TTC549 (cell line): ENCODE results near the gene GFY.
"Not testable (repeated sequence)": the region's sequence is repeated elsewhere in the genome, so short reads cannot be mapped to it uniquely, and the experiment has no call there.

Experiments
- FAIRE-seq: peaks from 2 replicates; lab custom pipeline; 2012; peaks lifted over from hg19 to GRCh38; lab: Jason Lieb, UNC

Gene GFY

DNA sequence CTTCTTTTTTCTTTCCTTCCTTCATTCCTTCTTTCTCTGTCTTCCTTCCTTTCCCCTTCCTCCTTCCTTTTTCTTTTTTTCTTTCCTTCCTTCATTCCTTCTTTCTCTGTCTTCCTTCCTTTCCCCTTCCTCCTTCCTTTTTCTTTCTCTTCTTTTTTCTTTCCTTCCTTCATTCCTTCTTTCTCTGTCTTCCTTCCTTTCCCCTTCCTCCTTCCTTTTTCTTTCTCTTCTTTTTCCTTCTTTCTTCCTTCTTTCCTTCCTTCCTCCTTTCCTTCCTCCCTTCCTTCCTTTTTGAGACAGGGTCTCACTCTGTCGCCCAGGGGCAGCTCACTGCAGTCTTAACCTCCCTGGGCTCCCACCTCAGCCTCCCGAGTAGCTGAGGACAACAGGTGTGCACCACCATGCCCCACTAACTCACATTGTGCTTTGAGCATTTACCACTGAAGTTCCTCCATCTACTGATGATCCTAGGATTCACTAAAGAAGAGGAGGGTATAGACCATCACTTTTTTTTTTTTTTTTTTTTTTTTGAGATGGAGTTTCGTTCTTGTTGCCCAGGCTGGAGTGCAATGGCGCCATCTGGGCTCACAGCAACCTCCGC lies 19.0 kb downstream of the GFY start:
- not testable (repeated sequence) for FAIRE-seq

- FAIRE-seq, result no peak
Observed at GRCh38 chr19:49445997-49446396, 20.8 kb downstream of the GFY start.

DNA sequence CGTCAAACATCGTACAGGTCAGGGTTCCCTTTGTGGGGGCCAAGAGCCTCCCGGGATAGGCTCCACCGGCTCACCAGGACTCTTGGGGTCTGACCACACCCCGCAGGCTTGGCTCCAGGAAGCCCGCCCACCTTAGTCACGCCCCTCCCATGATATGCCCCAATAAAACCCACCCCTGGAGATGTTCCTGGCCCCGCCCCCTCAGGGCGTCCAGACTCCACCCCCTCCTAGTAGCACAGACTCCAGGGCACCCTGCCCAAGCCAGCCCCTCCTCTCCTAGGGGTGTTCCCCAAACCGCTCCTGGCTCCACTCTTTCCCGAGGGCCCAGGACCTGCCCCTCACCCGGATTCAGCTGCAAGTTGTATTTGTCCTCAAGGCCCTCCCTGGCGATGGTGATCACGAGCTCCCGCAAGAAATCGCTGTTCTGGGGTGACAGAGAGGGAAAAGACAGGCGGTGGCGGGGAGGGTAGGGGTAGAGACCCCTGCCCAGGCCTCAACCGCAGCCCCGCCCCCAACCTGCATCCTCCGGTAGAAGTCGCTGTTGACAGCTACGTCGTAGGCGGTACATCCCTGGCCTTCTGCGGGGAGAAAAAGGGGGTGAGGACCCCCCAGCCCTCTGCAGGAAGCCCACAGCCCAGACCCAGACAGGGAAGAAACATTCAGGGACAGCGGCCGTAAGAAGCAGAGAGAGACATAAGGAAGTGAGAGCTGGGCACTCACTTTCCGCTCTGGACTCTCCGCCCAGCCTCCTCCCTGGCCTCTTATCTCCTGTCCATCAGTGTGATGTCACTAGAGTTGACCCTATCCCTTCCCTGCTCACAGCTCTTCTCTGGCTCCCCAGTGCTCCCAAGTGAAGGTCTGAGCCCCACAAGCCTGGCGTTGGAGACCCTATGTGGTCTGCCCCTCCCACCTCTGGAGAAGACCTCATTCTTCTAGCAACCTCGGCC lies 22.6 kb downstream of the GFY start:
- no peak for FAIRE-seq

- FAIRE-seq, result no peak
Observed at GRCh38 chr19:49448432-49448786, 23.2 kb downstream of the GFY start.

GRCh38 chr19:49450405-49450804 lies 25.2 kb downstream of the GFY start:
- FAIRE-seq, result no peak

DNA sequence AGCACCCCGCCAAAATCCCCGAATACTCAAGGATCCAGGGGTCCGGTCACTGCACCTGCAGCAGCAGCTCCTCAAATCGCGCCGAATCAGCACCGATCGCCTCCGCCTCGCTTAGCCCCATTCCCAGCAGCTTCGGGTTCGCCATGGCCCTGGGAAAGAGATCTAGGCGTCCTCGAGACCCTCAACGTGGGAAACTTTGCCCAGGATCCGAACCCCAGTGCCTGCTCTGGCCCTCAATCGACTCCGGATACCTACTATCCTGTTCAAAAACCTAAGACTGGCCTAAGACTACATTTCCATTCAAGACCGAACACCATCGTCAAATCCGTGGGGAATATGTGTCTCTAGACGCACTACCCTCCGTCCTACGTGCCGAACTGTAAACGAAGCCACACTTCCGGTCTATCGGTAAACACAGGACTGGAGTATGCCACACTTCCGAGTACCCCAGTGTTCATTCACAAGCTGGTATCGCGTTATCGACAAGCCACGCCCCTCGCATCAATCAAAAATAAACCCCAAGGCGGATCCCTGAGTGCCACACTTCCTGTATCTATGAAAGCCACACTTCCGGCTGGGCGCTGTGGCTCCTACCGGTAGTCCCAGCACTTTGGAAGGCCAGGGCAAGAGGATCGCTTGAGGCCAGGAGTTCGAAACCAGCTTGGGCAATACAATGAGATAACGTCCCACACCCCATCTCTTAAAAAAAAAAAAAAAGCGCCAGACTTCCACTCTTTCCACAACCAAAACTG lies 26.4 kb downstream of the GFY start, which contains the start of gene PIH1D1:
Gene PIH1D1 (minus strand): TSS at position 385 of the 752 bp plus-strand sequence. CDS start 240 bp downstream, at position 145.
- peak; percentile 93 for FAIRE-seq

DNA sequence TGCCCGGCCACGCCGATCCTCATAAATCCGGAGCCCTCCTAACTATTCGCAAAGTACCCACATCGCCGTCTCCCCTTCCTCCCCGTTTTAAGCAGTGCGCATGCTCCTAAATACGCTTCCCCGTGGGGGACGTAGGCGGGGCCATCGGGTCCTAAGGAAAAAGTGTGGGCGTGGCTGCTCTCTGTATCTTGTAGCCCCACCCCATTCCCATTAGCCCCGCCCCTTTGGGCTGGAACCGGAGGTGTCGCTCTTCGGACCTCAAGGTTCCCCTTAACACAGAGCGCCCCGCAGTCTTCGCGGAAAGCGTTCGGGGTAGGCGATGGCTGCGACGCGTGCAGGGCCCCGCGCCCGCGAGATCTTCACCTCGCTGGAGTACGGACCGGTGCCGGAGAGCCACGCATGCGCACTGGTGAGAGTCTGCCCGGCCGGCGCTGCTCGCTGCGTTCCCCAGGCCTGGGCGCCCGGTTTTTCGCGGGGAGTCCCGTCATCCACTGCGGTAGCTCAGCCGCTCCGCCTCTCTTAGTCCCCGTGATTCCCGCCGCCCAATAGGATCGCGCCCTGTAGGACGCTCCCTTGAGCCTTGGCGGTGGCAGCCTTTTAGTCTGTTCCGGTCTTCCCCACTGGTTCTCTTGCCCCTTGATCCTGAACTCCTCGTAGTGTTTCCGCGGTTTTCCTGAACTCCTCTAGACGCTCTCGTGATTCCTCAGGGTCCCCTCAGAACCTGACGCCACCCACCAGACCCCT lies 28.0 kb downstream of the GFY start, which contains the start of gene ALDH16A1:
Gene ALDH16A1 (plus strand): TSS at position 213 of the 744 bp plus-strand sequence. CDS start 107 bp downstream, at position 320.
- FAIRE-seq, result peak; percentile 50

- no peak for FAIRE-seq
Observed at GRCh38 chr19:49453757-49454240, 28.6 kb downstream of the GFY start.

GRCh38 chr19:49455773-49456172 lies 30.6 kb downstream of the GFY start:
- FAIRE-seq, result no peak

- no peak for FAIRE-seq
Observed at GRCh38 chr19:49456326-49456725, 31.1 kb downstream of the GFY start.

GRCh38 chr19:49458567-49458903 lies 33.3 kb downstream of the GFY start:
- FAIRE-seq, result no peak

DNA sequence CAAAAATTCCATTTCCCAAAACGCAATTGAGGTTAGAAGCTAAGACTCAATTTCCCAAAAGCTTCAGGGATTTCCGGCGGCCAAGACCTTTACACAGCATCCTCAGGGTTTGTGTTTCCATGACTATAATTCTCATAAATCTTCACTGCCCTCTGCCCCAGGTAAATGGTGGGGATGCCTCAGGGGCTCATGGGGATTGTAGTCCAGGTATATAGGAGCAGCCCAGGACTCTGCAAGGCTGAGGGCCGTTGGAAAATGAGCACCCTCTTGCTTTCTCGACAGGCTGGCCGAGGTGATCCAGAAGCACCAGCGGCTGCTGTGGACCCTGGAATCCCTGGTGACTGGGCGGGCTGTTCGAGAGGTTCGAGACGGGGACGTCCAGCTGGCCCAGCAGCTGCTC lies 34.2 kb downstream of the GFY start:
- no peak for FAIRE-seq

GRCh38 chr19:49461130-49461529 lies 35.9 kb downstream of the GFY start:
- not testable (repeated sequence) for FAIRE-seq

- no peak for FAIRE-seq
Observed at GRCh38 chr19:49461656-49462055, 36.5 kb downstream of the GFY start.

DNA sequence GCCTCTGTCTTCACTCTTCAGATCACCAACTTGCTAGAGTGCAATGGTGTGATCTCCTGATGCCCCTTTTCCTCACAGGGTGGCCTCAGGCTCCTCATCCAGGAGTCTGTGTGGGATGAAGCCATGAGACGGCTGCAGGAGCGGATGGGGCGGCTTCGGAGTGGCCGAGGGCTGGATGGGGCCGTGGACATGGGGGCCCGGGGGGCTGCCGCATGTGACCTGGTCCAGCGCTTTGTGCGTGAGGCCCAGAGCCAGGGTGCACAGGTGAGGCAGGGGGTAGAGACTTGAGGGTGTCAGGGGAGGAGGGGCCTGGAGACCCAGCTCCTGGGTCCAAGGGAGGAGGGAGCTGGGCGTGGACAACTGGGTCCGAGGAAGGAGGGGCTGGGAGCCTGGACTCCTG lies 37.3 kb downstream of the GFY start:
- no peak for FAIRE-seq

DNA sequence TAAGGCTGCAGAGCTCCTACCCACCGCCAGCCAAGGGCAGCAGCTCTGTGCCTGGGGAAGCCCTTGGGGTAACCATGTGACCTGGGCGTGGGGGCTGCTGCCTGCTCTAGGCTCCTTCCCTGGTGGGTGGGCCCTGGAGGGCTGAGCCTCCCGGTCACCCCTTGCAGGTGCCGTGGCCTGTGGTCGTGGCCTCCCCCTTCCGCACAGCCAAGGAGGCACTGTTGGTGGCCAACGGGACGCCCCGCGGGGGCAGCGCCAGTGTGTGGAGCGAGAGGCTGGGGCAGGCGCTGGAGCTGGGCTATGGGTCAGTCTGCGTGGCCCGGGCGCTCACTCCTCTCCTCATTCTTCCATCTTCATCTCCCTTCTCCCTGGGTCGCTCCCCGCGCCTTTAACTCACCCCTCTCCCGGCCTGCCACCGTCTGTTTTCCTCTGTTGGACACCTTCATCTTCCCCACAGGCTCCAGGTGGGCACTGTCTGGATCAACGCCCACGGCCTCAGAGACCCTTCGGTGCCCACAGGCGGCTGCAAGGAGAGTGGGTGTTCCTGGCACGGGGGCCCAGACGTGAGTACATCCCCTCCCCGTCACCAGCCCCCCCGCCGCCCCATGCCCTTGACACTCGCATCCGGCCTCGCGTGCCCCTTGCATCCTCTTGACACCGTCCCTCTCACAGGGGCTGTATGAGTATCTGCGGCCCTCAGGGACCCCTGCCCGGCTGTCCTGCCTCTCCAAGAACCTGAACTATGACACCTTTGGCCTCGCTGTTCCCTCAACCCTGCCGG lies 39.0 kb downstream of the GFY start:
- no peak for FAIRE-seq

- FAIRE-seq, result no peak
Observed at GRCh38 chr19:49465371-49465770, 40.2 kb downstream of the GFY start.

DNA sequence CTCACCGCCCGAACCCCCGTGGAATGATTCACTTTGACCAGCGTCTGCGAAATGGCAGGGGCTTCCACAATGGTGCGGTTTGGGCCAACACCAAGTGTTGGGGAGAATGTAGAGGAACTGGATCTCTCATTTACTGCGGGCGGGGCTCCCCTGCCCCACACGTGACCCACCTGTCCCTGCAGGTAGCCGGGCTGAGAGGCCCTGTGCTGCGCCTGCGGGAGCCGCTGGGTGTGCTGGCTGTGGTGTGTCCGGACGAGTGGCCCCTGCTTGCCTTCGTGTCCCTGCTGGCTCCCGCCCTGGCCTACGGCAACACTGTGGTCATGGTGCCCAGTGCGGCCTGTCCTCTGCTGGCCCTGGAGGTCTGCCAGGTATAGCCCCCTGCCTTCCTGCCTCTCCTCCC lies 43.0 kb downstream of the GFY start:
- FAIRE-seq, result no peak

- no peak for FAIRE-seq
Observed at GRCh38 chr19:49468746-49469447, 43.7 kb downstream of the GFY start.

- FAIRE-seq, result no peak
Observed at GRCh38 chr19:49469828-49470614, 44.8 kb downstream of the GFY start.
